ENCODE results near the gene RAB37.

RAB37 gene

DNA sequence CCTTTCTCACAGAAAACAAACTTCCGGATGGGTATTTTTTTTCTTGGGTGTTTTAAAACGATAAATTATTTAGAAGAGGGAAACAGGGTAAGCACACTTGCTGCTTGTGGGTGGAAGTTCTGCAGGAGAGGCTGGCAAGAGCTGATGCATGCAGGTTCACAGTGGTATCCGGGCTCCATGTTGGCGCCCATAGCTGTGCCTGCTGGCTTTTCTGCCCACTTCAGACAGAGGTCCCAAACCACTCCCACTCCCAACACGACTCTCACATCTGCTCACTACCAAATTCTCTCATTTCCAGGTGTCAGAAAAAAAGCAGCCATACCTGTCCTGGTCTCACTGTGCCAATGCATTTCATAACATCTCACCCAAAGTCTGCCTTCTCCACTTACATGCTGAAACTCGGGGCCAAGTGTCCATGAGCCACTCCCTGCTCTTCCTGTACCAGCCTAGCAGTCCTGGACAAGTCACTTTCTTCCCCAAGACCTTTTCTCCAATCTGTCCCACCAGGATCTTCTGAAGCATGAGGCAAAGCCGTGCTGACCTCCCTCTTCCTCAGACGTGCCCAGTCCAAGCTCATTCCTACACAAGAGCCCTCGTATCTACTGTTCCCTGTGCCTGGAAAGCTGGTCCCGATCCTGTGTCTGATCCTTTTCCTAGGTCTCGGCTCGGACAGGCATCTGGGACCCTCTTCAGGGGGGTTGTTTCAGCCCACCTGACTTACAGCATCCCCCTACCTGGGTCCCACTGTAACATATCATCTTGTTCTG lies 25.8 kb upstream of the RAB37 start:
- H3K4me3 ChIP-seq (ENCODE audit: control insufficient read depth, low read depth, low read length), result no peak overlapping the region
- no peak for DNase-seq (ENCODE audit: low read depth)
- TF ChIP-seq CTCF (IDR thresholded peaks at IDR 0.05; ENCODE audit: control insufficient read depth, insufficient read depth, low read depth, low read length, missing control alignments), result no peak

GRCh38 chr17:74712301-74712700 lies 24.8 kb upstream of the RAB37 start:
- H3K4me3 ChIP-seq (ENCODE audit: control insufficient read depth, low read depth, low read length), result no peak overlapping the region
- no peak for DNase-seq (ENCODE audit: low read depth)
- TF ChIP-seq CTCF (IDR thresholded peaks at IDR 0.05; ENCODE audit: control insufficient read depth, insufficient read depth, low read depth, low read length, missing control alignments), result no peak

DNA sequence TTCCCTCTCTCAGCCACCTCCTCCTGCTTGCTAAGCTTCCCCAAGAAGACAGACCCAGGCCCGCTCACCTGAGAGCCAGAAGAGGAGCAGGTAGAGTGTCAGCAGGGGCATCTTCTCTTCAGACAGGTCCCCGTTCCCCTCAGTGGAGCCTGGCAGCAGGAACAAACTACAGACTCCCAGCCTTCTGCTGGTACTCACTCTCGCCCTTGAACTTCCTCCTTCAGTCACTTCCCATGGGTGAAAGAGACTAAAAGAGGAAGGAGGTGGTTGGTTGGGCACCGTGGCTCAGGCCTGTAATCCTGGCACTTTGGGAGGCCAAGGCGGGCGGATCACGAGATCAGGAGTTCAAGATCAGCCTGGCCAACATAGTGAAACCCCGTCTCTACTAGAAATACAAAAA lies 24.3 kb upstream of the RAB37 start, which contains the start of gene CD300LF:
TSS of gene CD300LF (minus strand) at position 168 of the 400 bp plus-strand sequence. CDS start at position 111, 57 bp downstream.
- TF ChIP-seq CTCF (IDR thresholded peaks at IDR 0.05; ENCODE audit: control insufficient read depth, insufficient read depth, low read depth, low read length, missing control alignments), result no peak
- no peak within 1 kb of the TSS for H3K4me3 ChIP-seq (ENCODE audit: control insufficient read depth, low read depth, low read length)
- no peak for DNase-seq (ENCODE audit: low read depth)

DNA sequence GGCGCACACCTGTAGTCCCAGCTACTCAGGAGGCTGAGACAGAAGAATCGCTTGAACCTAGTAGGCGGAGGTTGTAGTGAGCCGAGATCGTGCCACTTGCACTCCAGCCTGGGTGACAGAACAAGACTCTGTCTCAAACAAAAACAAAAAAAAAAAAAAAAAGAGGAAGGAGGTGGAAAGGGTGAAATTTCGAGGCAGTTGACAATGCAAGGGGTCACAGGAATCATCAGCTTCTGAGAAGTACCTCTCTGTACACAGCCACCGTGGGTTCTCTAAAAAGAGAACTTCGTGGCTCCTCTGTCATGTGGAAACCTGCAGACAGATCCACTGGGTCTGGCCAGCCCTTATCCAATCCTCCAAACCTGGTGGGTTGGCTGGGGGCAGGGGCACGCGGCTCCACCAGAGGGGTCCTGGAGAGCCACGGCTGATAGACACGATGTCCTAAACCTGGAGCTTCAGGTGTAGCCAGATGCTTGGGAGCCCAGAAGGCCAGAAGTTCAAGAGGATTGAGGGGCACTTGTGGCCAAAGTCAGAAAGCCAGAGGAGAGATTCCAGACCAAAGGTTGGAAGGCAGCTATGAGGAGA lies 23.8 kb upstream of the RAB37 start:
- no peak for TF ChIP-seq CTCF (IDR thresholded peaks at IDR 0.05; ENCODE audit: control insufficient read depth, insufficient read depth, low read depth, low read length, missing control alignments)
- DNase-seq (ENCODE audit: low read depth), result no peak
- H3K4me3 ChIP-seq (ENCODE audit: control insufficient read depth, low read depth, low read length), result no peak overlapping the region

- TF ChIP-seq CTCF (IDR thresholded peaks at IDR 0.05; ENCODE audit: control insufficient read depth, insufficient read depth, low read depth, low read length, missing control alignments), result no peak
- H3K4me3 ChIP-seq (ENCODE audit: control insufficient read depth, low read depth, low read length), result no peak overlapping the region
- DNase-seq (ENCODE audit: low read depth), result no peak
These were observed 21.9 kb upstream of the RAB37 start for GRCh38 chr17:74715144-74715543.

GRCh38 chr17:74720506-74720905 lies 16.6 kb upstream of the RAB37 start:
- no peak for TF ChIP-seq CTCF (IDR thresholded peaks at IDR 0.05; ENCODE audit: control insufficient read depth, insufficient read depth, low read depth, low read length, missing control alignments)
- no peak for DNase-seq (ENCODE audit: low read depth)
- no peak overlapping the region for H3K4me3 ChIP-seq (ENCODE audit: control insufficient read depth, low read depth, low read length)
